NB4 (cell line): Measurements from ENCODE around the gene GAN.

ENCODE experiments used
- DNase-seq: peaks from one replicate; pipeline ENCODE4 v3.0.0; 2010; ENCODE audit warnings: low read depth
- H3K4me3 ChIP-seq: one replicate; pipeline ENCODE4 v1.5.1; 2011; ENCODE audit warnings: mild to moderate bottlenecking, low read depth, low read length, moderate library complexity
- MYC ChIP-seq: IDR thresholded peaks from 2 replicates; pipeline ENCODE4 v1.6.1; 2011; ENCODE audit warnings: low read depth, low read length
- POLR2A ChIP-seq: IDR thresholded peaks from 2 replicates; pipeline ENCODE4 v1.6.1; 2011; ENCODE audit warnings: mild to moderate bottlenecking; ENCODE audit not compliant: insufficient read length; ENCODE audit errors: extremely low read depth
- TF ChIP-seq, protein P1 (sequence below): IDR thresholded peaks from one replicate; pipeline ENCODE4 v1.5.1; 2012; ENCODE audit warnings: low read depth, low read length
- TF ChIP-seq, protein P2 (sequence below): IDR thresholded peaks from 2 replicates; pipeline ENCODE4 v1.6.1; 2011; ENCODE audit warnings: low read depth, low read length

The GAN gene

DNA sequence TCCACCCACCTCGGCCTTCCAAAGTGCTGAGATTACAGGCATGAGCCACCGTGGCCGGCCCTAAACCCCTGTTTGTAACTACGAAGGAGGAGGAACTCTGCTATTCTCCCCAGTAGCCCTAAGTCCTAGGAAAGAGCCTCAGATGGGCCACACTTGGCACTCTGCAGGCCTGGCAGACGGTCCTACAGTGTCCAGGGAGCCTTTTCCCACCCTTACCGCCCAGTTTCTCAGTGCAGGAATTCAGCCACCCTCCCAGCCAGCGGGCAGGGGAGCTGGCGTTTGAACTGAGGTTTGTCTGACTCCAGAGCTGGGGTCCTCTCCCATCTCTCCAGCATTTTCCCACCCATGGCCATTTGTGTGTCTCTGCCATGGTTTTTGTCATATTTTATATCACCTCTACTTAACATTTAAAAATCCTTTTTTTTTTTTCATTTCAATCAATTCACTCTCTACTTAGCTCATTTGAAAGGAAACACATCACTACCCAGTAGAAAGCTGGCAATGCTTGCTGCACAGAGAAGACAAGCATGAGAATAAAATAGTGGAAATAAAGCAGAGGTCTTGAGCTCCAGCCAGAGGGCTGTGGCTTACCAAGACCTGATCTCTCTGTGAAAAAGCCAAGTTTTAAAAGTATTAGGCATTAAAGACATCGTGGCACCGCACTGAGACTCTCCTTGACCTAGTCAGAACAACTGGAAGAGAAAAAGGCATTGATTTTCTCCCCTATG, 41.4 kb upstream of the GAN start:
- H3K4me3 ChIP-seq, result no peak overlapping the region
- TF ChIP-seq MYC (no peak), POLR2A (no peak)
- TF ChIP-seq, protein P1, sequence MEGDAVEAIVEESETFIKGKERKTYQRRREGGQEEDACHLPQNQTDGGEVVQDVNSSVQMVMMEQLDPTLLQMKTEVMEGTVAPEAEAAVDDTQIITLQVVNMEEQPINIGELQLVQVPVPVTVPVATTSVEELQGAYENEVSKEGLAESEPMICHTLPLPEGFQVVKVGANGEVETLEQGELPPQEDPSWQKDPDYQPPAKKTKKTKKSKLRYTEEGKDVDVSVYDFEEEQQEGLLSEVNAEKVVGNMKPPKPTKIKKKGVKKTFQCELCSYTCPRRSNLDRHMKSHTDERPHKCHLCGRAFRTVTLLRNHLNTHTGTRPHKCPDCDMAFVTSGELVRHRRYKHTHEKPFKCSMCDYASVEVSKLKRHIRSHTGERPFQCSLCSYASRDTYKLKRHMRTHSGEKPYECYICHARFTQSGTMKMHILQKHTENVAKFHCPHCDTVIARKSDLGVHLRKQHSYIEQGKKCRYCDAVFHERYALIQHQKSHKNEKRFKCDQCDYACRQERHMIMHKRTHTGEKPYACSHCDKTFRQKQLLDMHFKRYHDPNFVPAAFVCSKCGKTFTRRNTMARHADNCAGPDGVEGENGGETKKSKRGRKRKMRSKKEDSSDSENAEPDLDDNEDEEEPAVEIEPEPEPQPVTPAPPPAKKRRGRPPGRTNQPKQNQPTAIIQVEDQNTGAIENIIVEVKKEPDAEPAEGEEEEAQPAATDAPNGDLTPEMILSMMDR, result no peak
- TF ChIP-seq, protein P2, sequence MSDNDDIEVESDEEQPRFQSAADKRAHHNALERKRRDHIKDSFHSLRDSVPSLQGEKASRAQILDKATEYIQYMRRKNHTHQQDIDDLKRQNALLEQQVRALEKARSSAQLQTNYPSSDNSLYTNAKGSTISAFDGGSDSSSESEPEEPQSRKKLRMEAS, result no peak
- DNase-seq, result no peak

DNA sequence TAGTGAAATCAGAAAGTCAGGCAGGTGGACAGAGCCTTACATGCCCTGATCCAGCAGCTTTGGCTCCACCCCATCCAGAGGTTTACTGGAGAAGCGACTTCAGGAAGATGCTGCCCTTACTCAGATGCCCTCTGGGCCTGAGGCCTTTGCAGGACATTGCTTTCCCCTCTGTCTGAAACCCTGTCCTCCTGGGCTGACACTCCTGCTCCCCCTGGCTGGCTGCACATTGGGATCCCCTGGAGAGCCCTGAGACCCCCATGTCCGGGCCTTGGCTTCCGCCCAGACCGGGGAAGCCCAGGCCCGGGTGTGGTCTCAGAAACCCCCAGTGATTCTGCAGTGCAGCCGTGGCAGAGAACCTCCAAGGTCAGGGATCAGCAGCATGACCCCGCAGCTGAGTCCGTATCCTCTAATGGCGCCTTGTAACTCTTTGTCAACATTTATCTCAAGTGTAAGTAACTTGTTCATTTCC, 39.7 kb upstream of the GAN start:
- no peak overlapping the region for H3K4me3 ChIP-seq
- TF ChIP-seq POLR2A, result no peak
- TF ChIP-seq, protein P2, result no peak
- TF ChIP-seq, protein P1, result no peak
- TF ChIP-seq MYC, result no peak
- DNase-seq, result no peak

DNA sequence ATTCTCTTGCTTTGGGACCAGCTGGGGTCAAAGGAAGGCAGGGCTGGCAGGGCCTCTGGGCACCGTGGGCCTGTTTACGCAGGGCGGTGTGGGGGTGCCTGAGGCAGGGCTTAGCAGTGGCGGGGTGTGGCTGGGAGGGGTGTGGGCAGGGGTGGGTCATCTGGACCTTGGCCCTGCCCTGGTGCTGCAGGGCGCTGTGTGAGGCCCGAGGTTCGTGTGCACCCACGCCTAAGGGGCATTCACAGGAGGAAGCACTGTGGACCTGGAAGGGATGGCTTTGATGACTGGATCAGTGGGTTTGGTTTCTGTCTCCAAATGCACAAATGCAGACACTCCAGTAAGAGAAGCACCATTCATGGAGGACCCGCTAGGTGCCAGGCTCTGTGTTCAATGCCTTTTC, 39.0 kb upstream of the GAN start:
- no peak for DNase-seq
- TF ChIP-seq MYC, result no peak
- TF ChIP-seq, protein P2, result no peak
- no peak for TF ChIP-seq POLR2A
- TF ChIP-seq, protein P1, result no peak
- H3K4me3 ChIP-seq, result no peak overlapping the region

DNA sequence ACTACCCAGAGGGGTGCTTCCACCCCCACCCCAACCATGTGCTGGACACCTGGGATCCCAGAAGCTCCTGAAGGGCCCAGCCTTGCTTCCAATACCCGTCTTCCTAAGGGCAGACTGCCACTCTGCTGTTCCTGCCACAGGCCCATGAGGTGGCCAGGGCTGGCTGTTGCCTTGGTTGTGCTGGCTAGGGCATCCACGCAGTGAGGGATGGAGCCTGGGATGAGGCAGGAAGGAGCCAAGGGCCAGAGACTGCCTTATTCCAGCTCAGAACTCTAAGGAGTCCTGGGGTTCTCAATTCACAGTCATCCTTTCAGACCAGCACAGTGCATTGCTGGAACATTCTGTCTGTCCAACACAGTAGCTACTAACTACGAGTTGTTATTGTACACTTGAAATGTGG, 38.4 kb upstream of the GAN start:
- H3K4me3 ChIP-seq, result no peak overlapping the region
- no peak for DNase-seq
- no peak for TF ChIP-seq MYC

DNA sequence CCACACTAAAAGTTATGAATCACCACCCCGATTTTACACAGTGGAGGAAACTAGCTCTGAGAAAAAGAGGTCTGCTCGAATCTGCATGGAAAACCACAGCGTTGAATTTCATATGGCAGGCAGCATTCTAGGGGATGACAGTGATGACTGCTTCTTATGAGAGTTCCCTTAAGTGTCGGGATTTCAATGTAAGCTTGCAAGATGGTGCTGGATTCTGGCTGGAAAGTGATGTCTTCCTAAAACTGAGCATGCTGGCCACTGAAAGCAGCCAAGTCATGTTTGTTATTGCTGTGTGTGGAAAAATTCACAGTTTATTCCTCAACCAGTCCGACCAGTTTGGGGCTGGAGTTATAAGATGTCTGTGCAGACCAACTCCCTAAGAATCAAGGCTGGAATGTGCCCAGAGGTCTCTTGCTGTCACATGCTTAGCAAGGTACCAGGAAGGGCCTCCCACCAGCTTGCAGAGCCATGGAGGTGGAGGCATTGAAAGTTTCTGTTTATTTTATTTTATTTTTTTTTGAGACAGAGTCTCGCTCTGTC, 37.2 kb upstream of the GAN start:
- TF ChIP-seq MYC, result no peak
- TF ChIP-seq POLR2A, result no peak
- TF ChIP-seq, protein P2, result no peak
- TF ChIP-seq, protein P1, result no peak
- no peak for DNase-seq
- no peak overlapping the region for H3K4me3 ChIP-seq

DNA sequence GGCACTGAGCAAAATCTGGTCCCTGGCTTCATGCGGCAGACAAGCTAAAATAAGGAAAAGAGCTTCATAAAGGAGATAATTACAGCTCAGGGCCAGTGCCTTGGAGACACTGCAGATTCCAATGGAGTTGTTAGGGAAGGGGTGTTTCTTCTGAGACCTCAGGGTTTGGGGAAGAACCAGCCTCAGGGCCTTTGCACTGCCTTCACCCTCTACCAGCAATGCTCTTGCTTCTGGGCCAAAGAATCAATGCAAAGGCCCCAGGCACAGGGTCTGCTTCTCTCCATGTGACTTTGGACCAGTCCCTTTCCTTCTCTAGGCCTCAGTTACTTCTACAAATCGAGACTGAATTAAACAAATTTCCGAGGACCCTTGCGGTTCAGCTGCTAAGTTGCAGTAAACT, 36.2 kb upstream of the GAN start:
- no peak for TF ChIP-seq POLR2A
- TF ChIP-seq, protein P2, result no peak
- DNase-seq, result no peak
- H3K4me3 ChIP-seq, result no peak overlapping the region

DNA sequence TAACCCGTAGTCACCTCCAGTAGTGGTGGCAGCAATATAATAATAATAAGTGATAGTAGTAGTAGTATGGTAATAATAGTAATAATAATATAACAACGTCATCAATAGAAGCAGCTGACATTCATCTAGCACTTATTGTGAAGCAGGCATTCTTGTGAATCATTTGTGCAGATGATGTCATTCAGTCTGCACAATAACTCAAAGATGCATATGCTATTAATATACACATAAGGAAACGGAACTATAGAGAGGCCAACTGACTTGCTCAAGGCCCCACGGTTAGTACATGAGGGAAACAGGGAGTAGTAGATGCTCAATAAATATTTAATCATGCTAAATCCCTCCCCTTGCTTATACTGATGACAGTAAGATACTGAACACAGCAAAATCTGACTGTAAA, 35.4 kb upstream of the GAN start:
- DNase-seq, result peak; percentile 14
- TF ChIP-seq POLR2A, result no peak
- no peak overlapping the region for H3K4me3 ChIP-seq
